Stimulated activated CD8-positive, alpha-beta memory T cell treated with anti-CD3 and anti-CD28 coated beads, Interleukin-2, amount 100 ng/mL, for 48 hours (primary cell): ENCODE results near the gene LCLAT1.

Source experiments
- DNase-seq, 2 donors: peaks; one replicate each; pipeline ENCODE4 v3.0.0-alpha.2; 2020; ENCODE audit warnings: low read depth in 2 of 2

LCLAT1 gene

DNA sequence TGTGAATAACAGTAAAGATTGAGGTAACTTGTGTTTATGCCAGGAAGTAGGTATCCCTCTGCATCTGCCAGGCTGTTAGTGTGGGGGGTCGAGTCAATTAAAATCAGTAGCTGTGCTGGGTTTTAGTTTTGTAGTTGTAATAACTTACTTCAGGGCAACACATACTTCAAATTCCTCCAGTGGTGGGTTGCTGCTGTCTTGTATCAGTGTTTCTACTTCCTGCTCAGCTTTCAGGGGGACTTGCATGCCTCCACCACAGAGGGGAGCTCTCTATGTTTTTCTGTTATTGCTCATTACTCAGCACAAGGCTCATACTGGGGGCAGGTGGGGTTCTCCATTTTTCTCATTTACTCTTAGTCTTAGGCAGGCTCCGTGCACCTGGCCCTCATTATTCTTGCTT is 223.4 kb downstream of the LCLAT1 start:
- DNase-seq = no peak

DNA sequence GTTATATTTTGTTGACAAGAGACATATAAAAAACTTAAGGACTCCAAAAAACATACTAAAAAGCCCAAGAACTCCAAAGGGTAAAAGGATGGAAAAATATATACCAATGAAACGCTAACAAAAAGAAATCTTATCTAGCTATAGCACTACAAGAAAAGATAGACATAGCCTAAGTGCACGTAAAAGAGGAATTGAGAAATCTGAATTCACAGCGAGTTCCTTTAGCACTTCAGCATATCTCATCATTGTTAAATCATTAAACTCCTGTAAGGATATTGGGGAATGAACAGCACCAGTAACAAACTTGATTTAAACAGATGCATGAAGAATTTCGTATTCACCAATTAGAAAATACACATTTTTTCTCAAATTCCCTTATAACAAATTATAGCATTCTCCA is 226.1 kb downstream of the LCLAT1 start:
- DNase-seq = no peak

DNA sequence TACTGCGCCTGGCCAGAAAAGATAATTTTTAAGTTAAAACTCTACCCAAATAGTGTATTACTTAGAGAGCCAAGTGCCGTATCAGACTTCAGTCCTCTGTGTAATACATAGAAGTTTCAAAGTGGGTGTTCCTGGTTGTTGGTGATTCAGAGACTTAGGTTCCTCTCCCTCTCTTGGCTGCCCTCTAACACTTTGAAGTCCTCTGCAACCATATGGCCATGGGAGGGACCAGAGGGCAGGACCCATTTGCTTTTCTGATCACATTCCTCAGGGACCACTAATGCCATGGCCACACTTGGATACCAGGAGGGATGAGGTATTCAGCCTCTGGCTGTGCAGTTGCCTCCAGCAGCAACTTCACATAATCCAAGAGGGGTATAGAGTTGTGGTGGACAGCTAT is 228.7 kb downstream of the LCLAT1 start:
- DNase-seq = no peak

DNA sequence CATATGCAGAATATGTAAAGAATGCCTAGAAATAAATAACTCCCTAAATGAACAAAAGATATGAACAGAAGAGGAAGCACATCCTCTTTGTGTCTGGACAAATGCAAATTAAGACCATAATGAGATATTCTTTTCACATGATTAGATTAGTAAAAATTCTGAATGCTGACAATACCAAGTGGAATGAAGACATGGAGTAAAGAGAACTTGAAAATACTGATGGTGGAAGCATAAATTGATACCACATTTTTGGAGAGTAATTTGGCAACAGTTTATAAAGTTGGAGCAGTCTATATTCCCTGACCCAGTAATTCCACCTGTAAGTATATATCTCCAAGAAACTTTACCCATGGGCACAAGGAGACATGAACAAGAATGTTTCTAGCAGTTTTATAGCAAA is 230.2 kb downstream of the LCLAT1 start:
- no peak for DNase-seq

DNA sequence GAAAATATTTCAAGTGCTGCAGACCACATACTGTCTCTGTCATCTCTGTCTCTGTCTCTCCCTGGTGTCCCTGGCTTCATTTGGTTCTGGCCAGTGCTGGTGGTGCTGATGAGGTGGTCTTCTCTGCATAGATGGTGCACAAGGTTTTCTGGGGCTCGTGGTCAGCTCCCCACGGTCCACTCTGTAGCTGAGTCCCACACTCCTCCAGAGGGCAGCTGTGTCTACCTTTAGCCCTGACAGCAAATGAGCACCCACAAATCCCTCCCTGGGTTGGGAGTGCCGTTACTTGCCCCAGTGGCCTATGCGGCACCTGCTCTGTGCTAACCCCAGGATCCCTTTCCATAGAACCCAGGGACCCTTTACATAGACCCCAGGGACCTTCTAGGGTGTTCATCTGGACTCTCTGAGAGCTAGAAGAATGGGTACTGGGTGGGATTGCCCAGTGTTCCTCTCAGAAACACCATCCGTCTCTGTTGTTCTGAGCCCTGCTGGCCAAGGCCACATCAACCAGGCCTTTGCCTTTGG is 230.9 kb downstream of the LCLAT1 start:
- DNase-seq = no peak

DNA sequence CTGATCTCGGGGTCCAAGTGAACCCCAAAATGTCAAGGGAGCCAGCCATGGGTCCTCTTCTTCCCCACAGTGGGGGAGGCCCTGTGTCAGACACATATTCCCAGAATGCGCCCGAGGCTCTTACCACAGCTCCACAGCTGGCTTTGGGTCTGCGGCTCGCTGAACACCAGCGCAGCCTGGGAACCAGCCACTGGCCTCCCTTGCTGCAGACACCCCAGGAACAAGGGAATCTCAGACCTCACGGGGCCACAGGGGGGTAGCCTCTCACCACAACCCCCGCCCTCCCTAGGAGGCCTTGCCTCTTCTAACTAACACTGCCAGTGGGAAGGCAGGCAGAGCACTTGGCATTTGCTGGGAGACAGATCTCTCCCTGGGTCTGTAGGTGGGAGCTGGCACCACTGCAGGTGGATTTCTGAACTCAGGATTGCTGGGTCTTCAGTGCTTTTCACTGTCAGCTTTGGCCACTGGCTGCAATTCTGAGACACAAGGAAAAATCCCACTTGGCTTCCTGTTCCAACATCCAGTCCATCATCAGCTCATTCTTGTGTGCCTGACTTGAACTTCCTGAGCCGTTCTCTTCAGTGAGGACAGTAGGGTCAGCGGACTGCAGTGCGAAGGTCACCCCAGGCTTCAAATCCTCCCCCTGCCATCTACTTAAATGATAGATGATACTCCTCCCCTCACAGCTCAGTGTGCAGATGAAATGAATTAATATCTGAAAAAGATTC is 231.5 kb downstream of the LCLAT1 start:
- no peak for DNase-seq

DNA sequence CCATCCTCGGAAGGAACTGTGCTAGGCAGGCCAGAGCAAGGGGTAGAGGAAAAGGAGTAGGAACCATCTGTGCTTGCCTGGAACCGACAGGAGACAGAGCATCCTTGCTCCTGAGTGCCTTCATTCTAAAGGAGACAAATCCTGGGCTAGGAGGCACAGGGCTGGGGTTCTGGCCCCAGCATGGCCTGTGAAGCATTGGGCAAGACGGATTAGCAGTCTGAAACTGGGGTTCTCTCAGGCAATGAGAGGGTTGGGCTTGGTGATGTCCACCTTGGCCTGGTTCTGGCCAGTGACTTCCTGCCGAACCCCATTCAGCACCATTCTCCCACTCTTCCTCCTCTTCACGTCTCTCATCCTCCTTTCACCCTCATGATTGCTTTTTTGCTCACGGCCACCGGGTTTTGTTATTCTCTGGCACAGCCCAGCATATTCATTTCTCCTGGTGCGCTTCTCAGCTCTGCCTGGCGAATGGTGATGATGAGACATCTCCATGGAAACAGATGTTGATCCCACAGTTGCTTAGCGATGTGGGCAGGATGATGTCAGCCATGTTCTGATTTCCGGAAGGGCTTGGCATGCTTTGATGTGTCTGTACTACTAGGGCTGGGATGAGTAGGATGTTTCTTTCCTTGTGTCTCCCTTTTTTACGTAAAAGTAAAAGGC is 232.5 kb downstream of the LCLAT1 start:
- DNase-seq = no peak

DNA sequence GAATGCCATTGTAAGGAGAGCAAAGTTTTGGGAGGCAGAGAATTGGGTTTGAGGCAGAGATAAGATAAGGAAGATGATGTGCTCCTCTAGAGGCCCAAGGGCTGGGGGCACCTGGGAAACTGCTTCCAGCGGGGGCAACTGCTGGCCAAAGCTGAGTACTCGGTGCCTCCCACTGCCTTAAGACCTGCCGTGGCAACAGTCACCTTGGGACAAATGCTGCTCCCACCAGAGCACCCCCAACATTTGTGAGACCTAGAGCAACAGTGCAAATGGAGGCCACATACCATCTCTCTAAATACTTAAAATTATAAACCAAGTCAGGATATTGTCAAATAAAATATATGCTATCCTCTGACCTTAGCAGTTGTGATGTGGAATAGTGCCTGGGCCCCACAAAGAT is 233.1 kb downstream of the LCLAT1 start:
- DNase-seq = no peak

DNA sequence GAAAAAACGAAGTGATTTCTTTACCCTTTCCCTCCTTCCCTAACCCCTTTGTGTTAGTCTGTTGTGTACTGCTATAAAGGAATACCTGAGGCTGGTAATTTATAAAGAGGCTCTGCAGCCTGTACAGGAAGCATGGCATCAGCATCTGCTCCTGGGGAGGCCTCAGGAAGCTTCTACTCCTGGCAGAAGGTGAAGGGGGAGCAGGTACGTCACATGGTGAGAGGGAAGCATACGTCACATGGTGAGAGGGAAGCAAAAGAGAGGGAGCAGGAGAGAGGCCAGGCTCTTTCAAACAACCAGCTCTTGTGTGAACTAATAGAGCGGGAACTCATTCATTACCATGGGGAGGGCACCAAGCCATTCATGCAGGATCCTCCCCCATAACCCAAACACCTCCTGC is 234.0 kb downstream of the LCLAT1 start:
- no peak for DNase-seq

DNA sequence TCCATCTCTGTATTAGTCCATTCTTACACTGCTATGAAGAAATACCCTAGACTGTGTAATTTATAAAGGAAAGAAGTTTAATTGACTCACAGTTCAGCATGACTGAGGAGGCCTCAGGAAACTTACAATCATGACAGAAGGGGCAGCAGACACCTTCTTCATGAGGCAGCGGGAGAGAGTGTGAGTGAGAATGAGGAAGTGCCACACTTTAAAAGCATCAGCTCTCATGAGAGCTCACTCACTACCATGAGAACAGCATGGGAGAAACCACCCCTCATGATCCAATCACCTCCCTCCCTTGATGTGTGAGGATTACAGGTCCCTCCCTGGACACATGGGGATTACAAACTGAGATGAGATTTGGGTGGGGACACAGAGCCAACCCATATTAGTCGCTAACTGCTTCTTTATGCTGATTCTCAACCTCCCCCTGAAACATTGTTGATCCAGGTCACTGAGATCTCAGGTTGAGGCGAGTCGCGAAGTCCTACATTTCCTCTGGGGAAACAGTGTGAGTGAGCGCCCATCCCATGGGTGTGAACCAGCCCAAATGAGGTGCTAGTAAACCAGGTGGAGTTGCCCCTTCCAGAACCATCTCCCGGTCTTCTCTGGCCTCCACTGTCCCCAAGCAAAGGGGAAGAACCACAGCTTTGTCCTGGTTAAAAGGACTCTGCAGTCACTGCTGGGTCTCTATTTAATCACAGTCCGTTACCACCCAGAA is 236.3 kb downstream of the LCLAT1 start:
- no peak for DNase-seq

DNA sequence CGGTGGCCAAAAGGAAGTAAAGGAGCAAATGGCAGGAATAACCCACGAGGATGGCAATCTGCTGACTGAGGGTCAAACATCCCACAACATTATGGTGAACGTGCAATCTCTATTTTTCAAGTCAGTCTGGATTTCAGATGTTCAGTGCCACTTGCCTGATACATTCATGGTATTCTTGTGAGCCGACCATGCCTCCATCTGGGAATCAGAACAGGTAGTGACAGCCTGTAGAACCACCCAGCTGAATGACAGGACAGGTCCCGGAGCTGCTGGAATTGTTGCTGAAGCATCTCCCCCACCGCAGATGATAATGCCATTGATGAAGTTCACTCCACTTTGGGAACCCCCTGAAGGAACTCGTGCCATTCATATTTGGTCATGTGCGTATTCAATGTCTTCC is 237.0 kb downstream of the LCLAT1 start:
- no peak for DNase-seq

DNA sequence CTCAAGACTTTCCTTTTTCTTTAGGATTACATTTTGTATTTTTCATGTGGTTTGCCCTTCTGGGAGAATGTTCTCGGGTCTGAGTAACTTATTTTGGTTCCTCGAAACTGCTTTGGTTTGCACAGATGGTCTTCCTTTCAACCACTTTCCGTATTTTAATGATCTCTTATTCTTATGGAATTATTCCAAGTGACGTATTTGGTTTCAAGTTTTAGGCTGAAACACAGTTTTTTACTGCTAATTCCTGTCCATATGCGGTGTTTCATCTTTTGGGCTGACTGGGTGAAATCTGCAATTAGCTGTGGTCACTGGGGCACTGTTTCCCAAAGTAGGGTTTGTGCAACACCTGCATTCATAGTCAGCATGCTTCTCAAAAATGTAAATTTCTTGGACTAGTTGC is 237.5 kb downstream of the LCLAT1 start:
- DNase-seq = no peak

DNA sequence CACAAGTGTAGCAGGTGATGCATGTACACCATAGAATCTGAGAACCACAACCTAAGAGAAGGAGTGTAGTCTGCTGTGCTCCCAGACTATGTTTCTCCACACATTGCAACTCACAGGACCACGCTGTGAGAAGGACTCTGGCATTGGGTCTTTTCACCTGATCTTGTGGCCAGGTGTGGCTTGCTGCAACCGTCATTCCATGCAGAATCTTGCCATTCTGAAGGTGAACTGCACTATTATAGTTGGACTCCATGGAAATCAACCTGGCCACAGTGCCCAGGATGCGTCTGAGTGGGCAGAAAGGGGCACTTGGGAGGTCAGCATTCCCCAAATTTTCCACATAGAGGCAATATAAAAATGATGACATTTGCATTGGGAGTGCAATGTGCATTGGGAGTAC is 237.9 kb downstream of the LCLAT1 start:
- no peak for DNase-seq

DNA sequence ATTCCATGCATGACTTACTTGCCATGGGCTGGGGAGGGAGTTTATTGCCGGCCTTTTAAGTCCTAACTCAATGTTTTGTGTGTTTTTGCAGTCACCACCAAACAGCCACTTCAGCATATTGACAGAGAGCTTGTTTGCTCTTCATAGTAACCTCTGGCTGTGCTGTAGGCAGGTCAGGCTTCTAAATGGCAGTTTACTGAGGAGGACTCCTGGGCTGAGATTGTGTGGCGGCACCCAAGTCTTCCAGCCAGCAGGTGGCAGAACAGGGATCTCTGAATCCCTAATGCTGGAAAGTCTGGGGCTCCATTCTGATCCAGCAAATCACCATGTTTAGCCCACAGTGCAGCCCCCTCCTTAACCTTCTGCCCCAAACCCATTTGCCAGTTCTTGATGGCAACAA is 239.0 kb downstream of the LCLAT1 start:
- no peak for DNase-seq

DNA sequence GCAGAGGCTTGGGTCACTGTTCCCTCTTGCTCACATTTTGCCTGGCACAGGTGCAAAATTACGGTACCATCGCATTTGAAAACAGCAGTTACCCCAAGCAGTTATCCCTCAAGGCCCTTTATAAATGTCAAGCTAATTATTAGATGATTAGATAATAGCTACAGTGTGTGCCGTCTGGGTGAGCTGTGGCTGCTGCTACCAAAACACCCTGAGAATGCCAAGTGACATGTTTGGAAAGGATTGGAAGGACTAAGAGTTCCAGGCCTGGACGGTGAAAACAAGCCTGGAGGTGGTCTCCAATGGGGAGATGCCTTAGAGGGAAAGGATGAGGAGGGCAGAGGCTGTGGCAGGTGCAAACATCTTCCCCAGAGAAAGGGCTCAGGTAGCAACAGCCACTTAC is 239.6 kb downstream of the LCLAT1 start:
- no peak for DNase-seq

DNA sequence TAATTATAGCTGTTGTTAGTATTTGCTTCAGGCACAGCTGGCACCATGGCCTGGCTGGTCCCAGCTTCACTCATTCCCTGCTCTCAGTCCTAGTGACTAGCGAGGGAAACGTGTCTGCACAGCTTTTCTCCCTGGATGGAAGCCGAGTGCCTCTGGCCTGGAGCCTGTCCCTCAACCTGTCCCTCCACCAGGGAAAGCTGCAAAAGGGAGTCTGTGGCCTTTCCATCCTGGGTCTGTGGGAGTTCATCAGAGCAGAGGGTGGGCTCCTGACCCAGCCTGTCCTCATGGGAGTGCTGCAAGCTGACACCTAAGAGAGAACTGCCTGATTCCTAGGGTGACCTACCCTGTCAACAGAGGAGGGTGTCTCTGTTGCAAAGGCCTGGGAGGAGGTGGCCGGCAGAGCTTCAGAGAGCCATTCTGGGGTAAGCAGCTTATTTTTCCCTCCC is 241.9 kb downstream of the LCLAT1 start:
- no peak for DNase-seq

DNA sequence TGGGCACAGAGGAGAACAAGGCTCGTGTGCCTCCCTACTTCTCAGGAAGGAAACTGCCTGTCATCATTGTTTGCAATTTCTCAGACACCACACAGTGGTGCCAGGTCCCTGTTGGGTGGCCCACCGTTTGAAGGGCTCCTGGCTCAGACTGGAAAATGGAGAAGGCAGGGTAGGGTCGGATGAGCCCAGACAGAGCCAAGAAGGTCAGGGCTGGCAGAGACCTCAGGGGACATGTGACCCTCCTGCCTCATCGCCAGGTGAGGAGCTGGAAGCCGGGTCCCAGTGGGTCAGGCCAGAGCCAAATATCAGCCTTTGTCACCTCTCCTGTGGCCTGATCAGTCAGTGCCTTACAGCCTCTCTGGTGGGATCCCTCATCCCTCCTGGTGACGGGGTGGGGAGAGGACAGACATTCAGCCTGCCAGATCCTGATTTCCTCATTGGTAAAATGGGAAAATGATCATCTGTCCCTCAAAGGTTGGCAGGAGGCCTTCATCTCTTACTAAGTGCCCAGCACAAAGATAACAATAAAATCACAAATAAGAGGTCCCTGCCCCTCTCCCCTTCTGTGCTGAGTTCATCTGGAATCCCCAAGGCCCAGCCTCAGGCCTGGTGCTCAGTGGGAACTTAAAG is 242.6 kb downstream of the LCLAT1 start:
- DNase-seq = no peak

DNA sequence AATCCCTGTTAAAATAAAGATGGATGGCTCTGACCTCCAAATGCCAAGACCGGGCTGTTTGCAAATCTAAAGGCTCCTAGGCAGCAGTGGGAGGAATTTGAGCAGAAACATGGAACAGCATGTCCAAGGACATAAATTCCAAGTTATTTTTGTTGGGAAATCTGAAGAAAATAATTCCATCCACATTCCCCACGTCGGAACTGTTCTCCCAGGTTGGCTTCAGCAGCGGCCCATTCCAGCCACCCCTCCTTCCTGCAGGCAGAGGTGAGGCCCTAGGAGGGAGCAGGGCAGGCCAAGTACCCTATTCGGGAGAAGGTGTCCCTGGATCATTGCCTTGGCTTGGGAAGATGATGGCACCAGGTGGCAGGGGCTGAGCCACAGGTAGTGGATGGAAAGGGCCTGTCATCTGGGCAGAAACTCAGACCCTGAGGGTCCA is 243.1 kb downstream of the LCLAT1 start:
- DNase-seq = no peak

DNA sequence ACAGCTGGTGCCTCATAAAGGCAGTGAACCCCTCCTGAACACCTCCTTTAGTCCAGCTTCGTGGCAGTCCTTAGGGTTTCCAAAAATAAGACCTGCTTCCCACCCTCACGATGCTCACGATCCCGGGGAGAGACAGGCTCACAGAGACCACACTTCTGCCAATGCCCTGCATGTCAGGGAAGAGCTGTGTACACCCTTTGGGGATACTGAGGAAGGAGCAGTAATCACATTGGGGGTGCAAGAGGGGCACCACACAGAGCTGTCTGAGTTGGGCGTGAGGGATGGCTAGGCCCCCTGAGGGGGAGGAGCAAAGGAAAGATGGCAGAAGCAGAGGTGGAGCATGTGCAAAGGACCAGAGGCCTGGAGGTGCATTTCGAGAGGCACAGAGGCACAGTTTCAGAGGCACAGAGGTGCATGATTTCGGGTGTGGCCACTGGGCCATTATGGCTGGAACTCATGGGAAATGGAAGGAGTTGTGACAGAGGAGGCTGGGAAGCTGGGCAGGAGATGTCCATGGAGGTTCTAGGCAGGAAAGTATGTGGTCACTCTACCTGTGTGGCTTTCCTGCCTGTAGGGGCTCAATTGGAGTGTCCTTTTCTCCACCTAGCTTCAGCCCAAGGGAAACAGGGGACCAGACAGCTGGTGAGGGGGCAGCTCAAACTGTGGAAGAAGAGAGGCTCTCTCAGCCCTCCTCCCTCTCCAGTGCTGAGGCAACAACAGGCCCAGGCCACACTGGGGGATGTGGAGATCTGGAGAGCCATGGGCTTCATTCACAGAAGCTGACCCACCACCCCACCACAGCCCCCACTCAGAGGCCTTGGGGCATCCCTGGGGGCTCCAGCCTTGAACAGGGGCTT is 244.3 kb downstream of the LCLAT1 start:
- DNase-seq = no peak

DNA sequence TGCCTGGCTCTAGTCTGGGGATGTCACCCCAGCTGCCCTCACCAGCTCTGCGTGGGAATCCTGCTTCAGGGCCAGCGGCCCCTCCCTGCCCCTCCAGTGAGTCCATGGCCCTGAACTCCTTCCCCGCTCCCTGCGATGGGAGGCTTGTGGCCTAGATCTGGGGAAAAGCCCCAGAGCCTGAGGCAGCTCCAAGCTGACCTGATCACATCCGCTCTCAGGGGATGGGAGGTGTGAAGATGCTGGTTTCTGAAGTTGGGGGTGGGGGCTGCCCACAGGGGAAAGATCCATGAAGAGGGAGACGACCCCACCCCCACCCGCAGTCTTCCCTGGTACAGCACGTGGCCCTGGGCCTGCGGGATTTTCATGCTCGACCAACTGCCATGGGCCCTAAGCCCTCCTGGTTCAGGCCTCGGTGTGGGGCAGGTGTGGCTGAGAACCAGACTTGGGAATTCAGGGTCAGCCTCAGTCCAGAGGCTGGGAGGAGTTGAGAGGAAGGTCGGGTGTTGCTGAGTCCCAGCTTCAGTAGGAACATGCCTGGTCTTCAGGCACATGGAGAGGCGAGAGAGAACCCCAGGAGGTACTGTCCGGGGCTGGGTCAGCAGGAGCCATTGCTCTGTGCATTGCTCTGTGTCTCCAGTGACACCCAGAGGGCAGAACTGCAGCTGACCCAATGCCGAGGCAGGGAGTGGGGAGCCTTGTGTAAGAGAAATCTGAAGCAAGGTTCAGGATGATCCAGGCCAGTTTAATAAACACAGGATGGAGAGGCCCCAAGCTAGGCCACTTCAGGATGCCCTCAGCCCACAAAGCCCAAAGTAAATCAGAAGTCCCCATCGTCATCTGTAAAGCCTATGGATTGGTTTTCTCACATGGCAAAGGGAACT is 245.1 kb downstream of the LCLAT1 start:
- DNase-seq = no peak
